Prostate gland (tissue), 2 donors: ENCODE measurements around the gene MRO. TPM values are rescaled to one million over a fixed set of nuclear protein-coding genes. Genes with fewer than 3 reads are reported as not detected.

Source experiments
- DNase-seq: peaks from one replicate; pipeline ENCODE4 v3.0.0-alpha.2; 2019; ENCODE audit warnings: low spot score
- H3K27ac ChIP-seq, 2 donors: fragments of 200-600 bp; sonication (generic); 2 replicates each; pipeline ENCODE4 v1.5.1; 2017 to 2019
- H3K27me3 ChIP-seq: fragments of 200-600 bp; sonication (generic); replicated peaks from 2 replicates; pipeline ENCODE4 v1.5.1; 2019; ENCODE audit not compliant: insufficient read depth
- H3K36me3 ChIP-seq, 2 donors: fragments of 200-600 bp; sonication (generic); 1 replicate in 1 of 2; 2 replicates in 1 of 2; pipeline versions ENCODE4 v1.5.1 to v1.8.1; 2017 to 2019
- H3K4me1 ChIP-seq: fragments of 200-600 bp; sonication (generic); replicated peaks from 2 replicates; pipeline ENCODE4 v1.5.1; 2019
- H3K4me3 ChIP-seq, 2 donors: fragments of 200-600 bp; sonication (generic); 2 replicates each; pipeline ENCODE4 v1.5.1; 2017 to 2019
- H3K9me3 ChIP-seq: fragments of 200-600 bp; sonication (generic); 2 replicates; pipeline ENCODE4 v1.5.1; 2017
- CTCF ChIP-seq, 4 experiments: fragments of 200-600 bp in 2 of 4; fragments of 450-650 bp in 2 of 4; sonication (generic) in 2 of 4; IDR thresholded peaks; 1 replicate in 3 of 4; 2 replicates in 1 of 4; pipeline ENCODE4 v1.5.1; 2016 to 2019; ENCODE audit warnings: antibody characterized with exemption in 4 of 4, mild to moderate bottlenecking in 2 of 4, moderate library complexity in 2 of 4
- POLR2A ChIP-seq: fragments of 450-650 bp; IDR thresholded peaks from one replicate; pipeline ENCODE4 v1.6.1; 2016; ENCODE audit warnings: antibody characterized with exemption, mild to moderate bottlenecking
- POLR2AphosphoS5 ChIP-seq: sonication (generic); formaldehyde crosslinking; IDR thresholded peaks from one replicate; pipeline ENCODE4 v1.6.1; 2017; ENCODE audit warnings: antibody characterized with exemption
- WGBS: methylation state at CpG from one replicate; pipeline ENCODE4 v1.1.5; 2018; 5-methylcytosine and 5-hydroxymethylcytosine counted together
- intact Hi-C: fragments of 100-400 bp; cut with DNase I; formaldehyde crosslinking; loops from one replicate; pipeline ENCODE4 v1.14.2; 2022
- total RNA-seq, 2 donors: library from RNA; depleted of rRNA; stranded (reverse); fragments of >200 nt; gene quantifications; one replicate each; pipeline ENCODE4 v1.1.0, GENCODE V29; 2016

Gene MRO
- total RNA-seq, 2 donors from 2014 or later: 0.23 to 64.8 TPM

- Histone ChIP-seq H3K4me3 (no peak overlapping the region), H3K36me3 (no peaks in the 10 kb centered on the region), H3K4me1 (no peaks in the 10 kb centered on the region), H3K27me3 (no peaks in the 10 kb centered on the region), H3K9me3 (no peaks in the 10 kb centered on the region), H3K27ac (no peak overlapping the region)
- intact Hi-C loops: loop anchor here (5.0 kb wide), 2 partner anchors 61 to 236 kb away; partner anchors contain the start of gene ME2
- WGBS: 71% methylated on average over 7 of the region's 7 CpGs
- no peak for DNase-seq
- TF ChIP-seq POLR2AphosphoS5: no peak
- no peak for TF ChIP-seq POLR2A
- TF ChIP-seq CTCF (IDR thresholded peaks at IDR 0.05): no peak
Observed at GRCh38 chr18:50816419-50817166, 3.2 kb downstream of the MRO start.

- intact Hi-C loops: no loop called here
- no peaks in the 10 kb centered on the region for H3K27me3 ChIP-seq
- H3K36me3 ChIP-seq: no peaks in the 10 kb centered on the region
- TF ChIP-seq POLR2A (no peak), POLR2AphosphoS5 (no peak), CTCF (IDR thresholded peaks at IDR 0.05) (no peak)
- WGBS: 74% methylated on average over 7 of the region's 7 CpGs
- no peaks in the 10 kb centered on the region for H3K9me3 ChIP-seq
- no peak for DNase-seq
- H3K4me1 ChIP-seq: no peaks in the 10 kb centered on the region
- no peak overlapping the region for H3K4me3 ChIP-seq
- no peak overlapping the region for H3K27ac ChIP-seq
Observed at GRCh38 chr18:50814395-50814794, 5.4 kb downstream of the MRO start.

DNA sequence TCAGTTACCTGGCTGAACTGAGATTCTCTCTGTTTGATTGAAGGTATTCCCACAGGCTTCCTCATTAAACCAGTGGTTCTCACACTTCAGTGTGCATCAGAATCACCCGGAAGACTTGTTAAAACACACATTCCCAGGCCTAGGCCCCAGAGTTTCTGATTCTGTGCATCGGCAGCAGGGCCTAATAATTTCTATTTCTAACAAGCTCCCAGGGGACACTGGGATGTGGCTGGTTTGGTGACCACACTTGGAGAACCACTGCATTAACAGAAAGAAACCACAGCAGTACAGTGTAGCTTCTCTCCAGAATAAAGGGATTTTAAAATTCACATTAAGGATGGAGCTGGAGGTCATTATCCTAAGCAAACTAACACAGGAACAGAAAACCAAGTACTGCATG lies 6.5 kb downstream of the MRO start:
- WGBS: 82% methylated on average over 2 of the region's 2 CpGs
- no peaks in the 10 kb centered on the region for H3K9me3 ChIP-seq
- no peaks in the 10 kb centered on the region for H3K4me1 ChIP-seq
- no peak for DNase-seq
- H3K36me3 ChIP-seq: no peaks in the 10 kb centered on the region
- intact Hi-C loops: no loop called here
- no peaks in the 10 kb centered on the region for H3K27me3 ChIP-seq
- TF ChIP-seq POLR2AphosphoS5: no peak
- TF ChIP-seq POLR2A: no peak
- TF ChIP-seq CTCF (IDR thresholded peaks at IDR 0.05): no peak
- no peak overlapping the region for H3K4me3 ChIP-seq
- no peak overlapping the region for H3K27ac ChIP-seq

DNA sequence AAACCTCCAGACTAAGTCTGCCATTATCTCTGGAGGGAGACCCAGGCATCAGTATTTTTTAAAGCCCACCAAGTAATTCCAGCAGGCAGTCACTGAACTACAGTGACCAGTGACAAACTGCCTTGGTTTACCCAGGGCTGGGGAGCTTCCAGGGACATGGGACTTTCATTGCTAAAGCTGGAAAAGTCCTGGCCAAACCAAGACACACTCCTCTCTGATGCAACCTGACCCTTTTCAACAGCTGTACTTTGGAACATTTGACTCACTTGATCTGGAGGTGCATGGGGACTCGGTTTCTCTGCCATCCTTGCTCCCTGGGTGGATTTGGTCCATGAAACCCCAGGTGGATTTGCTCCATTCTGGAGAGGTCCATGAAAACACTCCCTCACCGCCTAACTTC lies 7.0 kb downstream of the MRO start:
- intact Hi-C loops: no loop called here
- Histone ChIP-seq H3K27me3 (no peaks in the 10 kb centered on the region), H3K9me3 (no peaks in the 10 kb centered on the region), H3K36me3 (no peaks in the 10 kb centered on the region), H3K4me1 (no peaks in the 10 kb centered on the region), H3K27ac (no peak overlapping the region), H3K4me3 (no peak overlapping the region)
- no peak for DNase-seq
- 91% methylated on average over 2 of the region's 2 CpGs for WGBS
- TF ChIP-seq CTCF (IDR thresholded peaks at IDR 0.05): no peak
- no peak for TF ChIP-seq POLR2A
- no peak for TF ChIP-seq POLR2AphosphoS5

- Histone ChIP-seq H3K27me3 (no peaks in the 10 kb centered on the region), H3K4me3 (no peak overlapping the region), H3K27ac (no peak overlapping the region), H3K4me1 (no peaks in the 10 kb centered on the region), H3K9me3 (no peaks in the 10 kb centered on the region), H3K36me3 (no peaks in the 10 kb centered on the region)
- DNase-seq: no peak
- TF ChIP-seq CTCF (IDR thresholded peaks at IDR 0.05) (no peak), POLR2AphosphoS5 (no peak), POLR2A (no peak)
- intact Hi-C loops: no loop called here
- 49% methylated on average over 2 of the region's 2 CpGs for WGBS
Observed at GRCh38 chr18:50807176-50807575, 12.6 kb downstream of the MRO start.
